Endothelial cell of umbilical vein (primary cell): Measurements from ENCODE around the gene WDR77. TPM values are rescaled to one million over a fixed set of nuclear protein-coding genes. Genes with fewer than 3 reads are reported as not detected.

Source experiments
- BruUV-seq: library from RNA; stranded (reverse); fragments of 400-500 nt; replicated peaks from 2 replicates; lab custom pipeline; 2021; lab: Mats Ljungman, UMichigan
- CTCF ChIA-PET: fragments of 300-600, 350-600 bp; sonication (Branson Sonifier 250); formaldehyde crosslinking; loops from one replicate; lab custom pipeline; 2021; ENCODE audit warnings: antibody characterized with exemption, inconsistent platforms; lab: Charles Lee
- POLR2A ChIA-PET: fragments of 300-600, 350-600 bp; sonication (Branson Sonifier 250); formaldehyde crosslinking; loops from one replicate; lab custom pipeline; 2021; ENCODE audit warnings: antibody characterized with exemption, inconsistent platforms; lab: Charles Lee
- DNase-seq: peaks from one replicate; pipeline ENCODE4 v3.0.0-alpha.2; 2011; ENCODE audit warnings: low read depth, low spot score
- FAIRE-seq: peaks from 2 replicates; lab custom pipeline; 2011; peaks lifted over from hg19 to GRCh38; lab: Jason Lieb, UNC
- H2AFZ ChIP-seq: 2 replicates; pipeline ENCODE4 v1.6.0; 2012; ENCODE audit warnings: low read depth, low read length, control low read depth, inconsistent platforms
- H3K27ac ChIP-seq: 2 replicates; pipeline ENCODE4 v1.5.1; 2011; ENCODE audit warnings: low read depth, mild to moderate bottlenecking, control low read depth, low read length, moderate library complexity; ENCODE audit not compliant: insufficient read depth
- H3K27me3 ChIP-seq, 2 experiments: 2 replicates each; pipeline versions ENCODE4 v1.6.0 to v1.6.1; 2011; ENCODE audit warnings: low read length in 2 of 2, mixed read lengths in 1 of 2; ENCODE audit not compliant: control insufficient read depth in 2 of 2, insufficient read depth in 2 of 2
- H3K36me3 ChIP-seq, 2 experiments: 2 replicates in 1 of 2; 3 replicates in 1 of 2; pipeline ENCODE4 v1.5.1; 2011; ENCODE audit warnings: low read length in 2 of 2, mild to moderate bottlenecking in 1 of 2, moderate library complexity in 1 of 2; ENCODE audit not compliant: control insufficient read depth in 2 of 2, insufficient read depth in 2 of 2; ENCODE audit errors: extremely low read depth in 1 of 2
- H3K4me1 ChIP-seq: 3 replicates; pipeline ENCODE4 v1.5.1; 2011; ENCODE audit warnings: mild to moderate bottlenecking, low read length; ENCODE audit not compliant: control insufficient read depth, insufficient read depth; ENCODE audit errors: extremely low read depth
- H3K4me2 ChIP-seq: 2 replicates; pipeline ENCODE4 v1.6.1; 2011; ENCODE audit warnings: low read length, control low read depth, mixed read lengths; ENCODE audit not compliant: insufficient read depth
- H3K4me3 ChIP-seq, 3 experiments: fragments of 200-600 bp in 1 of 3; sonication (generic), shearing (Covaris generic) in 1 of 3; replicated peaks in 1 of 3; 2 replicates each; pipeline ENCODE4 v1.5.1; 2011 to 2016; ENCODE audit warnings: control low read depth in 3 of 3, low read length in 3 of 3, mild to moderate bottlenecking in 2 of 3, inconsistent platforms in 1 of 3, low read depth in 1 of 3, moderate library complexity in 1 of 3; ENCODE audit not compliant: insufficient read depth in 1 of 3
- H3K79me2 ChIP-seq: 2 replicates; pipeline ENCODE4 v1.6.0; 2012; ENCODE audit warnings: low read length, inconsistent platforms; ENCODE audit not compliant: control insufficient read depth, insufficient read depth
- H3K9ac ChIP-seq: replicated peaks from 2 replicates; pipeline ENCODE3; 2011; ENCODE audit warnings: low read length, control low read depth; ENCODE audit not compliant: insufficient read depth; ENCODE audit errors: extremely low read depth
- H3K9me1 ChIP-seq: replicated peaks from 3 replicates; pipeline ENCODE4 v1.6.0; 2011; ENCODE audit warnings: mild to moderate bottlenecking, low read length; ENCODE audit not compliant: control insufficient read depth, insufficient read depth; ENCODE audit errors: extremely low read depth
- H3K9me3 ChIP-seq: replicated peaks from 2 replicates; pipeline ENCODE4 v1.5.1; 2012; ENCODE audit warnings: low read length, inconsistent platforms; ENCODE audit not compliant: control insufficient read depth, insufficient read depth
- H4K20me1 ChIP-seq: replicated peaks from 2 replicates; pipeline ENCODE3; 2011; ENCODE audit warnings: mild to moderate bottlenecking, low read length; ENCODE audit not compliant: control insufficient read depth, insufficient read depth; ENCODE audit errors: extremely low read depth
- EZH2 ChIP-seq: IDR thresholded peaks from 2 replicates; pipeline ENCODE4 v1.6.1; 2012; ENCODE audit warnings: borderline replicate concordance, low read depth, mild to moderate bottlenecking, moderate library complexity, low read length, inconsistent platforms; ENCODE audit not compliant: severe bottlenecking
- FOS ChIP-seq: IDR thresholded peaks from 2 replicates; pipeline ENCODE4 v1.6.1; 2011; ENCODE audit warnings: mild to moderate bottlenecking, low read length, moderate library complexity, borderline replicate concordance; ENCODE audit not compliant: insufficient read depth
- GATA2 ChIP-seq: IDR thresholded peaks from 2 replicates; pipeline ENCODE4 v1.7.0; 2011; ENCODE audit warnings: low read depth, mild to moderate bottlenecking, moderate library complexity, mixed read lengths, low read length; ENCODE audit not compliant: insufficient read length, insufficient read depth
- JUN ChIP-seq: IDR thresholded peaks from 2 replicates; pipeline ENCODE4 v1.6.1; 2011; ENCODE audit warnings: borderline replicate concordance, low read depth; ENCODE audit not compliant: insufficient read length, insufficient read depth
- POLR2AphosphoS5 ChIP-seq: IDR thresholded peaks from 2 replicates; pipeline ENCODE4 v1.6.1; 2012; ENCODE audit warnings: low read depth, mild to moderate bottlenecking, control low read depth, low read length, moderate library complexity; ENCODE audit not compliant: insufficient read depth
- dilution Hi-C: fragments of 300-500 bp; cut with MboI; formaldehyde crosslinking; loops from one replicate; pipeline ENCODE4 v1.15.0; 2019; ENCODE audit warnings: low sequenced_read_pairs; ENCODE audit not compliant: extremely low pct_ligation_motif_present
- intact Hi-C: fragments of 100-400 bp; cut with micrococcal nuclease; formaldehyde crosslinking; loops from one replicate; pipeline ENCODE4 v1.10.0; 2022
- polyA plus RNA-seq, 4 experiments: library from polyadenylated mRNA; depleted of rRNA in 3 of 4; stranded (reverse) in 3 of 4; unstranded in 1 of 4; fragments of >200 nt; gene quantifications; 2 replicates each; pipeline versions ENCODE4 v1.2.1 to v1.2.3, GENCODE V29; 2011 to 2012; ENCODE audit warnings: missing spikeins in 1 of 4
- total RNA-seq: library from RNA; stranded (reverse); gene quantifications from 2 replicates; pipeline ENCODE4 v1.2.3, GENCODE V29; 2021
- TF ChIP-seq, protein P1 (sequence below), 2 donors: IDR thresholded peaks; 1 replicate in 1 of 2; 2 replicates in 1 of 2; pipeline ENCODE4 v1.5.1; 2011; ENCODE audit warnings: low read length in 2 of 2, mild to moderate bottlenecking in 2 of 2, moderate library complexity in 2 of 2, control low read depth in 1 of 2, inconsistent platforms in 1 of 2, low read depth in 1 of 2; ENCODE audit not compliant: insufficient read depth in 1 of 2; ENCODE audit errors: extremely low read depth in 1 of 2

Gene WDR77
- total and polyA plus RNA-seq, 2 donors (not counting 3 experiments of a cell fraction or from before 2014, with no cell fraction given), result 41.3 to 116 TPM

GRCh38 chr1:111412839-111413238, 36.2 kb downstream of the WDR77 start:
- Histone ChIP-seq H3K27me3 (peaks cover 1 to 3% of the 10 kb centered on the region in 2 experiments), H3K4me1 (no peaks in the 10 kb centered on the region), H3K4me2 (no peak overlapping the region), H3K9me1 (no peaks in the 10 kb centered on the region), H3K9ac (no peak overlapping the region), H3K79me2 (no peaks in the 10 kb centered on the region), H2AFZ (no peak overlapping the region), H3K9me3 (no peaks in the 10 kb centered on the region), H3K27ac (no peak overlapping the region), H4K20me1 (no peaks in the 10 kb centered on the region), H3K36me3 (no peaks in the 10 kb centered on the region), H3K4me3 (no peak overlapping the region)
- FAIRE-seq, result no peak
- TF ChIP-seq GATA2, result no peak
- TF ChIP-seq, protein P1, sequence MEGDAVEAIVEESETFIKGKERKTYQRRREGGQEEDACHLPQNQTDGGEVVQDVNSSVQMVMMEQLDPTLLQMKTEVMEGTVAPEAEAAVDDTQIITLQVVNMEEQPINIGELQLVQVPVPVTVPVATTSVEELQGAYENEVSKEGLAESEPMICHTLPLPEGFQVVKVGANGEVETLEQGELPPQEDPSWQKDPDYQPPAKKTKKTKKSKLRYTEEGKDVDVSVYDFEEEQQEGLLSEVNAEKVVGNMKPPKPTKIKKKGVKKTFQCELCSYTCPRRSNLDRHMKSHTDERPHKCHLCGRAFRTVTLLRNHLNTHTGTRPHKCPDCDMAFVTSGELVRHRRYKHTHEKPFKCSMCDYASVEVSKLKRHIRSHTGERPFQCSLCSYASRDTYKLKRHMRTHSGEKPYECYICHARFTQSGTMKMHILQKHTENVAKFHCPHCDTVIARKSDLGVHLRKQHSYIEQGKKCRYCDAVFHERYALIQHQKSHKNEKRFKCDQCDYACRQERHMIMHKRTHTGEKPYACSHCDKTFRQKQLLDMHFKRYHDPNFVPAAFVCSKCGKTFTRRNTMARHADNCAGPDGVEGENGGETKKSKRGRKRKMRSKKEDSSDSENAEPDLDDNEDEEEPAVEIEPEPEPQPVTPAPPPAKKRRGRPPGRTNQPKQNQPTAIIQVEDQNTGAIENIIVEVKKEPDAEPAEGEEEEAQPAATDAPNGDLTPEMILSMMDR (IDR thresholded peaks at IDR 0.05; ENCODE audit: extremely low read depth in 1 of 2, insufficient read depth in 1 of 2, low read depth in 1 of 2, low read length in 2 of 2), result no peak
- no peak for TF ChIP-seq FOS
- no peak for TF ChIP-seq EZH2
- no peak for TF ChIP-seq POLR2AphosphoS5
- TF ChIP-seq JUN, result no peak
- ChIA-PET POLR2A (no interaction called here), CTCF (interaction anchor here (2.2 kb wide), 1 partner anchor 13 kb away, joined by 5 read pairs; no protein-coding TSS in a partner anchor)
- no peak for DNase-seq
- intact Hi-C loops (no loop called here), dilution Hi-C loops (no loop called here)
- no TSS peak for BruUV-seq
